HEK293 (cell line): ENCODE data around the gene POLR3C.

Experiments used
- CTCF ChIA-PET: fragments of 350-600 bp; formaldehyde crosslinking; extraction: SDS; loops from one replicate; lab custom pipeline; 2021; ENCODE audit warnings: antibody characterized with exemption; lab: Yijun Ruan, JAX
- POLR2A ChIA-PET: fragments of 300-600 bp; formaldehyde crosslinking; extraction: SDS; loops from one replicate; lab custom pipeline; 2020; ENCODE audit warnings: antibody characterized with exemption, inconsistent platforms; lab: Yijun Ruan, JAX
- H3K27ac ChIP-seq: fragments of 200-500 bp; sonication (Bioruptor generic); 2 replicates; pipeline ENCODE4 v1.5.1; 2014; ENCODE audit warnings: low read depth, low read length, control low read depth, inconsistent platforms; ENCODE audit errors: extremely low read depth
- H3K36me3 ChIP-seq, 2 experiments: fragments of 200-500 bp in 1 of 2; sonication (Bioruptor generic) in 1 of 2; 1 replicate in 1 of 2; 2 replicates in 1 of 2; pipeline ENCODE4 v1.5.1; 2014 to 2017; ENCODE audit warnings: inconsistent platforms in 2 of 2, low read length in 2 of 2; ENCODE audit not compliant: control insufficient read depth in 2 of 2, insufficient read depth in 1 of 2
- H3K4me1 ChIP-seq: fragments of 200-500 bp; sonication (Bioruptor generic); 2 replicates; pipeline ENCODE4 v1.5.1; 2014; ENCODE audit warnings: mild to moderate bottlenecking, low read length, inconsistent platforms; ENCODE audit not compliant: control insufficient read depth, insufficient read depth
- H3K4me3 ChIP-seq: 2 replicates; pipeline ENCODE4 v1.5.1; 2011; ENCODE audit warnings: low read depth, mild to moderate bottlenecking, control low read depth, low read length, moderate library complexity
- H3K9me3 ChIP-seq: fragments of 200-500 bp; sonication (Bioruptor generic); 2 replicates; pipeline ENCODE4 v1.5.1; 2014; ENCODE audit warnings: low read depth, low read length, inconsistent platforms; ENCODE audit not compliant: control insufficient read depth, insufficient read depth
- BCL11A ChIP-seq: fragments of 450-650 bp; formaldehyde crosslinking; IDR thresholded peaks from 2 replicates; pipeline ENCODE4 v1.5.1; 2016; ENCODE audit warnings: low read depth, missing biosample characterization, missing genetic modification characterization
- GLIS2 ChIP-seq: fragments of 450-650 bp; formaldehyde crosslinking; IDR thresholded peaks from 2 replicates; pipeline ENCODE4 v1.5.1; 2016; ENCODE audit warnings: missing biosample characterization, missing genetic modification characterization
- IKZF3 ChIP-seq: fragments of 450-650 bp; IDR thresholded peaks from 2 replicates; pipeline ENCODE4 v1.5.0; 2018; ENCODE audit warnings: missing biosample characterization, mild to moderate bottlenecking, missing genetic modification characterization, moderate library complexity
- SCRT2 ChIP-seq: fragments of 450-650 bp; formaldehyde crosslinking; IDR thresholded peaks from 2 replicates; pipeline ENCODE4 v1.5.1; 2016; ENCODE audit warnings: missing biosample characterization, missing genetic modification characterization
- SP7 ChIP-seq: fragments of 450-650 bp; formaldehyde crosslinking; IDR thresholded peaks from 2 replicates; pipeline ENCODE4 v1.5.1; 2016; ENCODE audit warnings: missing biosample characterization, missing genetic modification characterization
- ZFP3 ChIP-seq: fragments of 450-650 bp; formaldehyde crosslinking; IDR thresholded peaks from 2 replicates; pipeline ENCODE4 v1.5.1; 2016; ENCODE audit warnings: low read depth, missing biosample characterization, missing genetic modification characterization
- ZNF121 ChIP-seq: fragments of 450-650 bp; formaldehyde crosslinking; IDR thresholded peaks from 2 replicates; pipeline ENCODE4 v1.5.1; 2016; ENCODE audit warnings: missing biosample characterization, missing genetic modification characterization
- ZNF133 ChIP-seq: fragments of 450-650 bp; formaldehyde crosslinking; IDR thresholded peaks from 2 replicates; pipeline ENCODE4 v1.5.1; 2016; ENCODE audit warnings: missing biosample characterization, missing genetic modification characterization
- ZNF140 ChIP-seq: fragments of 450-650 bp; formaldehyde crosslinking; IDR thresholded peaks from 2 replicates; pipeline ENCODE4 v1.5.1; 2016; ENCODE audit warnings: missing biosample characterization, missing genetic modification characterization
- ZNF514 ChIP-seq: fragments of 450-650 bp; formaldehyde crosslinking; IDR thresholded peaks from 2 replicates; pipeline ENCODE4 v1.5.1; 2016; ENCODE audit warnings: missing biosample characterization, missing genetic modification characterization
- ZNF654 ChIP-seq: fragments of 450-650 bp; formaldehyde crosslinking; IDR thresholded peaks from 2 replicates; pipeline ENCODE4 v1.5.1; 2016; ENCODE audit warnings: low read depth, missing biosample characterization, missing genetic modification characterization
- ZNF747 ChIP-seq: fragments of 450-650 bp; formaldehyde crosslinking; IDR thresholded peaks from 2 replicates; pipeline ENCODE4 v1.5.1; 2016; ENCODE audit warnings: missing biosample characterization, missing genetic modification characterization
- ZNF791 ChIP-seq: fragments of 450-650 bp; formaldehyde crosslinking; IDR thresholded peaks from 2 replicates; pipeline ENCODE4 v1.5.1; 2016; ENCODE audit warnings: missing biosample characterization, missing genetic modification characterization
- TF ChIP-seq, protein P1 (sequence below): fragments of 450-650 bp; formaldehyde crosslinking; IDR thresholded peaks from 2 replicates; pipeline ENCODE4 v1.5.1; 2016; ENCODE audit warnings: missing biosample characterization, missing genetic modification characterization
- TF ChIP-seq, protein P2 (sequence below): fragments of 450-650 bp; formaldehyde crosslinking; IDR thresholded peaks from 2 replicates; pipeline ENCODE4 v1.5.1; 2017; ENCODE audit warnings: missing biosample characterization, missing genetic modification characterization
- TF ChIP-seq, protein P3 (sequence below): fragments of 450-650 bp; formaldehyde crosslinking; IDR thresholded peaks from 2 replicates; pipeline ENCODE4 v1.5.1; 2016; ENCODE audit warnings: missing biosample characterization, missing genetic modification characterization
- TF ChIP-seq, protein P4 (sequence below): fragments of 450-650 bp; formaldehyde crosslinking; IDR thresholded peaks from 2 replicates; pipeline ENCODE4 v1.5.1; 2016; ENCODE audit warnings: missing biosample characterization, missing genetic modification characterization, borderline replicate concordance
- TF ChIP-seq, protein P5 (sequence below): fragments of 450-650 bp; formaldehyde crosslinking; IDR thresholded peaks from 2 replicates; pipeline ENCODE4 v1.5.1; 2017; ENCODE audit warnings: missing biosample characterization, missing genetic modification characterization
- TF ChIP-seq, protein P6 (sequence below): fragments of 450-650 bp; formaldehyde crosslinking; IDR thresholded peaks from 2 replicates; pipeline ENCODE4 v1.5.1; 2016; ENCODE audit warnings: missing biosample characterization, missing genetic modification characterization

The POLR3C gene

DNA sequence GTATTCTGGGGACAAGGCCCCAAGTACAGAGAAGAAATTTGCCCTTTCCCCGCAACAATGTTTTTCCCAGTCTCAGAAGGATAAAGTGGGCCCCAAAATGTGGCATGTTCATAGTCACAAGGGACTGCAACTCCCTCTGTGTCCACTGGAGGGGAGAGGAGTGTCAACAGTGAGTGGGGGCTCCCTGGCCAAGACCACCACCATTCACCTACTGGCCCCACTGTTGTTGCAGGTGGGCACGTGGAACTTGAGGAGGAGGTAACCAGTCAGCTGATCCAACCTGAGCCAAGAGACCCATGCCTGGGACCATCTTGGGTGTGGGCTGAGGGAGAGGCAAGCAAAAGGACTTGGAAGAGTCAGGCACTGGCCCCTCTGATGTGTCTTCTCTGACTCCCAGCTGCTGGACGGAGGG, 22.2 kb downstream of the POLR3C start:
- CTCF ChIA-PET, result interaction anchor here (0.8 to 8.6 kb wide), 21 partner anchors 13 to 184 kb away, joined by 3 to 190 read pairs (median 5); partner anchors contain the start of genes ANKRD34A, ITGA10, PIAS3 and POLR3GL
- no peak for TF ChIP-seq ZFP3 (tag by site-specific recombination)
- no peak for TF ChIP-seq SP7 (tag by site-specific recombination)
- TF ChIP-seq, protein P1, sequence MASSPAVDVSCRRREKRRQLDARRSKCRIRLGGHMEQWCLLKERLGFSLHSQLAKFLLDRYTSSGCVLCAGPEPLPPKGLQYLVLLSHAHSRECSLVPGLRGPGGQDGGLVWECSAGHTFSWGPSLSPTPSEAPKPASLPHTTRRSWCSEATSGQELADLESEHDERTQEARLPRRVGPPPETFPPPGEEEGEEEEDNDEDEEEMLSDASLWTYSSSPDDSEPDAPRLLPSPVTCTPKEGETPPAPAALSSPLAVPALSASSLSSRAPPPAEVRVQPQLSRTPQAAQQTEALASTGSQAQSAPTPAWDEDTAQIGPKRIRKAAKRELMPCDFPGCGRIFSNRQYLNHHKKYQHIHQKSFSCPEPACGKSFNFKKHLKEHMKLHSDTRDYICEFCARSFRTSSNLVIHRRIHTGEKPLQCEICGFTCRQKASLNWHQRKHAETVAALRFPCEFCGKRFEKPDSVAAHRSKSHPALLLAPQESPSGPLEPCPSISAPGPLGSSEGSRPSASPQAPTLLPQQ (tag by site-specific recombination), result 0 out of 2 replicates have a peak, but pooled peaks have one; percentile 20
- TF ChIP-seq GLIS2 (tag by site-specific recombination), result 0 out of 2 replicates have a peak, but pooled peaks have one; percentile 5
- TF ChIP-seq ZNF133, result no peak
- TF ChIP-seq, protein P2, sequence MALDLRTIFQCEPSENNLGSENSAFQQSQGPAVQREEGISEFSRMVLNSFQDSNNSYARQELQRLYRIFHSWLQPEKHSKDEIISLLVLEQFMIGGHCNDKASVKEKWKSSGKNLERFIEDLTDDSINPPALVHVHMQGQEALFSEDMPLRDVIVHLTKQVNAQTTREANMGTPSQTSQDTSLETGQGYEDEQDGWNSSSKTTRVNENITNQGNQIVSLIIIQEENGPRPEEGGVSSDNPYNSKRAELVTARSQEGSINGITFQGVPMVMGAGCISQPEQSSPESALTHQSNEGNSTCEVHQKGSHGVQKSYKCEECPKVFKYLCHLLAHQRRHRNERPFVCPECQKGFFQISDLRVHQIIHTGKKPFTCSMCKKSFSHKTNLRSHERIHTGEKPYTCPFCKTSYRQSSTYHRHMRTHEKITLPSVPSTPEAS (tag by site-specific recombination), result no peak
- TF ChIP-seq, protein P3, sequence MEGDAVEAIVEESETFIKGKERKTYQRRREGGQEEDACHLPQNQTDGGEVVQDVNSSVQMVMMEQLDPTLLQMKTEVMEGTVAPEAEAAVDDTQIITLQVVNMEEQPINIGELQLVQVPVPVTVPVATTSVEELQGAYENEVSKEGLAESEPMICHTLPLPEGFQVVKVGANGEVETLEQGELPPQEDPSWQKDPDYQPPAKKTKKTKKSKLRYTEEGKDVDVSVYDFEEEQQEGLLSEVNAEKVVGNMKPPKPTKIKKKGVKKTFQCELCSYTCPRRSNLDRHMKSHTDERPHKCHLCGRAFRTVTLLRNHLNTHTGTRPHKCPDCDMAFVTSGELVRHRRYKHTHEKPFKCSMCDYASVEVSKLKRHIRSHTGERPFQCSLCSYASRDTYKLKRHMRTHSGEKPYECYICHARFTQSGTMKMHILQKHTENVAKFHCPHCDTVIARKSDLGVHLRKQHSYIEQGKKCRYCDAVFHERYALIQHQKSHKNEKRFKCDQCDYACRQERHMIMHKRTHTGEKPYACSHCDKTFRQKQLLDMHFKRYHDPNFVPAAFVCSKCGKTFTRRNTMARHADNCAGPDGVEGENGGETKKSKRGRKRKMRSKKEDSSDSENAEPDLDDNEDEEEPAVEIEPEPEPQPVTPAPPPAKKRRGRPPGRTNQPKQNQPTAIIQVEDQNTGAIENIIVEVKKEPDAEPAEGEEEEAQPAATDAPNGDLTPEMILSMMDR, result peak; percentile 44; the same call in 1 of the 2 replicates
- no peak for TF ChIP-seq ZNF514 (tag by site-specific recombination)
- TF ChIP-seq ZNF140 (tag by site-specific recombination), result no peak
- no peak for TF ChIP-seq IKZF3
- TF ChIP-seq, all 188 proteins: peak for 3
- POLR2A ChIA-PET, result interaction anchor here (1.6 to 9.0 kb wide), 4 partner anchors 12 to 81 kb away, joined by 5 to 127 read pairs (median 7); partner anchors contain the start of genes PIAS3 and RBM8A
- Histone ChIP-seq H3K9me3 (no peaks in the 10 kb centered on the region), H3K4me1 (0 out of 2 replicates have a peak, but pooled peaks cover 3% of the 10 kb centered on the region), H3K4me3 (peak overlapping the region; percentile 60; the same call in 1 of the 2 replicates), H3K36me3 (peaks cover 16 to 64% of the 10 kb centered on the region in 2 experiments), H3K27ac (peak overlapping the region; percentile 40; the same call in 1 of the 2 replicates)

DNA sequence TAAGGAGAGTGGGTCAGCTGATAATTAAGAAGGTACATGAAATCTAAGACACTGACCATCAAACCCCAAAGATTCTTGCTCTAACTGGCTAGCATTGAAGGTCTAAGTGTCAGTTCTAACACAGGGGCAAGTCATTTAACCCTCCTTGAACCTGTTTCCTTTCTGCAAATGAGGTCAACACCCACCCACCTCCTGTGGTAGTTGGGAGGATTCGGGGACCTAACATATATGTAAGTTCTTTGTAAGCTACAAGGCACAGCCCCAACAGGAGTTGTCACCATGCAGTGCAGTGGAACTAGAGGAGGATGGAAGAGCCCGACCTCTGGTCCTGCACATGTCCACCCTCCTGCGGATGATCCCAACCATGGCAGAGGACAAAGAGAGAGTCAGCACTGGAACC, 23.8 kb downstream of the POLR3C start:
- POLR2A ChIA-PET, result interaction anchor here (9.0 kb wide), 1 partner anchor 10 kb away, joined by 127 read pairs; the partner anchor contains the start of gene PIAS3
- Histone ChIP-seq H3K4me3 (no peak overlapping the region), H3K9me3 (no peaks in the 10 kb centered on the region), H3K4me1 (0 out of 2 replicates have a peak, but pooled peaks cover 3% of the 10 kb centered on the region), H3K27ac (no peak overlapping the region), H3K36me3 (peaks cover 22 to 62% of the 10 kb centered on the region in 2 experiments; a peak in 2 of 3 replicates)
- CTCF ChIA-PET, result interaction anchor here (0.5 to 8.6 kb wide), 8 partner anchors 11 to 164 kb away, joined by 3 to 190 read pairs (median 48); partner anchors contain the start of genes ANKRD35, ITGA10, PIAS3 and POLR3C
- TF ChIP-seq, protein P4, sequence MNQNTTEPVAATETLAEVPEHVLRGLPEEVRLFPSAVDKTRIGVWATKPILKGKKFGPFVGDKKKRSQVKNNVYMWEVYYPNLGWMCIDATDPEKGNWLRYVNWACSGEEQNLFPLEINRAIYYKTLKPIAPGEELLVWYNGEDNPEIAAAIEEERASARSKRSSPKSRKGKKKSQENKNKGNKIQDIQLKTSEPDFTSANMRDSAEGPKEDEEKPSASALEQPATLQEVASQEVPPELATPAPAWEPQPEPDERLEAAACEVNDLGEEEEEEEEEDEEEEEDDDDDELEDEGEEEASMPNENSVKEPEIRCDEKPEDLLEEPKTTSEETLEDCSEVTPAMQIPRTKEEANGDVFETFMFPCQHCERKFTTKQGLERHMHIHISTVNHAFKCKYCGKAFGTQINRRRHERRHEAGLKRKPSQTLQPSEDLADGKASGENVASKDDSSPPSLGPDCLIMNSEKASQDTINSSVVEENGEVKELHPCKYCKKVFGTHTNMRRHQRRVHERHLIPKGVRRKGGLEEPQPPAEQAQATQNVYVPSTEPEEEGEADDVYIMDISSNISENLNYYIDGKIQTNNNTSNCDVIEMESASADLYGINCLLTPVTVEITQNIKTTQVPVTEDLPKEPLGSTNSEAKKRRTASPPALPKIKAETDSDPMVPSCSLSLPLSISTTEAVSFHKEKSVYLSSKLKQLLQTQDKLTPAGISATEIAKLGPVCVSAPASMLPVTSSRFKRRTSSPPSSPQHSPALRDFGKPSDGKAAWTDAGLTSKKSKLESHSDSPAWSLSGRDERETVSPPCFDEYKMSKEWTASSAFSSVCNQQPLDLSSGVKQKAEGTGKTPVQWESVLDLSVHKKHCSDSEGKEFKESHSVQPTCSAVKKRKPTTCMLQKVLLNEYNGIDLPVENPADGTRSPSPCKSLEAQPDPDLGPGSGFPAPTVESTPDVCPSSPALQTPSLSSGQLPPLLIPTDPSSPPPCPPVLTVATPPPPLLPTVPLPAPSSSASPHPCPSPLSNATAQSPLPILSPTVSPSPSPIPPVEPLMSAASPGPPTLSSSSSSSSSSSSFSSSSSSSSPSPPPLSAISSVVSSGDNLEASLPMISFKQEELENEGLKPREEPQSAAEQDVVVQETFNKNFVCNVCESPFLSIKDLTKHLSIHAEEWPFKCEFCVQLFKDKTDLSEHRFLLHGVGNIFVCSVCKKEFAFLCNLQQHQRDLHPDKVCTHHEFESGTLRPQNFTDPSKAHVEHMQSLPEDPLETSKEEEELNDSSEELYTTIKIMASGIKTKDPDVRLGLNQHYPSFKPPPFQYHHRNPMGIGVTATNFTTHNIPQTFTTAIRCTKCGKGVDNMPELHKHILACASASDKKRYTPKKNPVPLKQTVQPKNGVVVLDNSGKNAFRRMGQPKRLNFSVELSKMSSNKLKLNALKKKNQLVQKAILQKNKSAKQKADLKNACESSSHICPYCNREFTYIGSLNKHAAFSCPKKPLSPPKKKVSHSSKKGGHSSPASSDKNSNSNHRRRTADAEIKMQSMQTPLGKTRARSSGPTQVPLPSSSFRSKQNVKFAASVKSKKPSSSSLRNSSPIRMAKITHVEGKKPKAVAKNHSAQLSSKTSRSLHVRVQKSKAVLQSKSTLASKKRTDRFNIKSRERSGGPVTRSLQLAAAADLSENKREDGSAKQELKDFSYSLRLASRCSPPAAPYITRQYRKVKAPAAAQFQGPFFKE, result no peak
- TF ChIP-seq ZNF747 (tag by site-specific recombination), result no peak
- no peak for TF ChIP-seq ZNF121 (tag by site-specific recombination)
- TF ChIP-seq SCRT2 (tag by site-specific recombination), result no peak
- no peak for TF ChIP-seq ZNF791 (tag by site-specific recombination)
- no peak for TF ChIP-seq BCL11A (tag by site-specific recombination)
- TF ChIP-seq, protein P5, sequence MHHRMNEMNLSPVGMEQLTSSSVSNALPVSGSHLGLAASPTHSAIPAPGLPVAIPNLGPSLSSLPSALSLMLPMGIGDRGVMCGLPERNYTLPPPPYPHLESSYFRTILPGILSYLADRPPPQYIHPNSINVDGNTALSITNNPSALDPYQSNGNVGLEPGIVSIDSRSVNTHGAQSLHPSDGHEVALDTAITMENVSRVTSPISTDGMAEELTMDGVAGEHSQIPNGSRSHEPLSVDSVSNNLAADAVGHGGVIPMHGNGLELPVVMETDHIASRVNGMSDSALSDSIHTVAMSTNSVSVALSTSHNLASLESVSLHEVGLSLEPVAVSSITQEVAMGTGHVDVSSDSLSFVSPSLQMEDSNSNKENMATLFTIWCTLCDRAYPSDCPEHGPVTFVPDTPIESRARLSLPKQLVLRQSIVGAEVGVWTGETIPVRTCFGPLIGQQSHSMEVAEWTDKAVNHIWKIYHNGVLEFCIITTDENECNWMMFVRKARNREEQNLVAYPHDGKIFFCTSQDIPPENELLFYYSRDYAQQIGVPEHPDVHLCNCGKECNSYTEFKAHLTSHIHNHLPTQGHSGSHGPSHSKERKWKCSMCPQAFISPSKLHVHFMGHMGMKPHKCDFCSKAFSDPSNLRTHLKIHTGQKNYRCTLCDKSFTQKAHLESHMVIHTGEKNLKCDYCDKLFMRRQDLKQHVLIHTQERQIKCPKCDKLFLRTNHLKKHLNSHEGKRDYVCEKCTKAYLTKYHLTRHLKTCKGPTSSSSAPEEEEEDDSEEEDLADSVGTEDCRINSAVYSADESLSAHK (tag by site-specific recombination), result no peak
- no peak for TF ChIP-seq ZNF654 (tag by site-specific recombination)
- TF ChIP-seq, protein P6, sequence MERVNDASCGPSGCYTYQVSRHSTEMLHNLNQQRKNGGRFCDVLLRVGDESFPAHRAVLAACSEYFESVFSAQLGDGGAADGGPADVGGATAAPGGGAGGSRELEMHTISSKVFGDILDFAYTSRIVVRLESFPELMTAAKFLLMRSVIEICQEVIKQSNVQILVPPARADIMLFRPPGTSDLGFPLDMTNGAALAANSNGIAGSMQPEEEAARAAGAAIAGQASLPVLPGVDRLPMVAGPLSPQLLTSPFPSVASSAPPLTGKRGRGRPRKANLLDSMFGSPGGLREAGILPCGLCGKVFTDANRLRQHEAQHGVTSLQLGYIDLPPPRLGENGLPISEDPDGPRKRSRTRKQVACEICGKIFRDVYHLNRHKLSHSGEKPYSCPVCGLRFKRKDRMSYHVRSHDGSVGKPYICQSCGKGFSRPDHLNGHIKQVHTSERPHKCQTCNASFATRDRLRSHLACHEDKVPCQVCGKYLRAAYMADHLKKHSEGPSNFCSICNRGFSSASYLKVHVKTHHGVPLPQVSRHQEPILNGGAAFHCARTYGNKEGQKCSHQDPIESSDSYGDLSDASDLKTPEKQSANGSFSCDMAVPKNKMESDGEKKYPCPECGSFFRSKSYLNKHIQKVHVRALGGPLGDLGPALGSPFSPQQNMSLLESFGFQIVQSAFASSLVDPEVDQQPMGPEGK (tag by site-specific recombination), result no peak
